CD4-positive, alpha-beta T cell treated with Interleukin-2 at 100 ng/mL for 4 hours (primary cell): ENCODE data around the gene PLCB4.
"Not testable (repeated sequence)": the region's sequence is repeated elsewhere in the genome, so short reads cannot be mapped to it uniquely, and the experiment has no call there.

Experiments
- DNase-seq: peaks from one replicate; pipeline ENCODE4 v3.0.0-alpha.2; 2020; ENCODE audit warnings: low spot score

The PLCB4 gene

DNA sequence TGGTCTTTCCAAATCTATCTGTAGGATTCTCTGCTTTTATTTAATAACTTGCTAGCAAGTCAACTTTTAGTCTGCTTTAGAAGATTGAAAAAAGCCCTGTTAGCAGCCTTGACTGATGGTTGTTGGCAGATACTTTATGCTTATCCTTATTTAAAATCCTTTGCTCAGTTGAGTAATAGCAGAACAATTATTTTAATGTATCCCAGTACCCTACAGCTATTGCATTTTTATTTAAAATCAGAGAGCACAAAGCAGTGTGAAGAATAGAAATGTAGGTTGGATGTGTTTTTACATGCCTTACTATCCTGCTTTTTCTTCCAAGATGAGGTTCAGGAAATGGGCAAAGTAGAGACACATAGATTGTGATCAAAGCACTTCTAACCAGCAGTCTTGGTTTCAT lies 298.4 kb downstream of the PLCB4 start:
- no peak for DNase-seq

DNA sequence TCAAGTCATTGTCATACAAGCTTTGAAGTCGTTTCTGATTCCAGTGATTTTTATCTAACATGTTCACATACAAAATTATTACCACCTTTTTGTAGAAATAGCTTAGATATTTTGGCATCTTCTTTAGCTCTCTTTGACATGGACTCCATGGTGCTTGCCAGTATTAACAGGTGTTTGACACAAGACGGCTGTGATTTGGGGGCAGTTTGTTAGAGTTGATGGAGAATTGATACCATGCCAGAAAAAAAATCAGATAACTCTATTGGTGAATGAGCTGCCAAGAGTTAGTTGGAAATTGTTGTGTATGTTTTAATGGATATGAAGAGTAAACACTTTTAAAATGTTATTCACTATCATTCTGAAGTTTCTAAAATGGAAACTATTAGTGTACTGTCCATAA lies 298.9 kb downstream of the PLCB4 start:
- no peak for DNase-seq

DNA sequence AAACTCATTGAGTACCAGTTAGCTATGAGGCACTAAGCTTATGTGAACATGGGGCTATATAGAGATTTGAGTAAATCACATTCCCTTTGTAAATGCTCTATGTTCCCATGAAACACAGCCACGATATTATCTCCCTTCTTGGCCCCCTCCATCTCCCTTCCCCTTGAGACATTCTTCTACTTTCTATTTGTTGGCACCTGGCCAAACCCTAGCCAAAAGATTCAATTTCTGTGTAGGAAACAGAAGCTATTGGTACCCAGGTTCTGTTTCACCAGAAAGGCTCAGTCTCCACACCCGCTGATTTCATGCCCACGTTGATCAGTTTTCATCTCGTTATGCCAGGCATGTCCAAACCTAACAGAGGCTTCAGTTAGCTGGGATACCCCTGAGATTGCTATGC lies 300.0 kb downstream of the PLCB4 start:
- DNase-seq, result no peak

DNA sequence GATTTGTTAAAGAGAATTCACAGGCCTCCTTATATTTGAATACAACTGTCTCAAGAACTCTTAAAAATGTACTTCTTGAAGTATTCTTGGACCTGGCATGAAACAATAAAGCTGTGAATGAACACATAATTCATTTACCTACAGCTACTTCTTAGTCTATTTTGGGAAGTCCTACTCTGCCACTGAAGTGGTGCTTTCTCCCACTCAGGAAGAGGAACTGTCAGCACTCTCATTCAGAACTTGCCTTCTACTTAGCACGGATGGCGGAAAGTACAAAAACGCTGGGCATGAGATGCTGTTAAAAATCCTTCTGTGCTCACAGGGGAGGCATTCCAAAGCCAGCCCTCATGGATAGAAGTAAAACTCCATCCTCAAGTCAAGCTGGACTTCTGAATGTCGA lies 300.7 kb downstream of the PLCB4 start:
- no peak for DNase-seq

DNA sequence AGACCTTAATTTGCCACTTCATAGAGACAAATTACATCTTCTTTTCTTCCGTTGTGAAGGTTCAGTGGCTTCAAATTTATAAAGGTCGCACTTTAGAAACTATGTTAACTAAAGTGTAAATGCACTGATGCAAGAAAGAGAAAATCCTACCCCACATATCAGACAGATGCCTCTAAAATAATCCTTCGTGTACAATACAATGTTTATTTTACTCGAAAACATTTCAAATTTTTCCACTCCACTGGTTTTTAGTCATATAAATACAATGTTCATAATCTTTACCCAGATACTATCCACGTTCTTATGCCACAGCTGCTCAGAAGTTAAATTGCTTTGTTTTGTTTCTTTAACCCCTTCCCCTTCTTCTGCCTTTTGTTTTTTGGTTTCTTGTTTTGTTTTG lies 305.2 kb downstream of the PLCB4 start:
- DNase-seq, result no peak

DNA sequence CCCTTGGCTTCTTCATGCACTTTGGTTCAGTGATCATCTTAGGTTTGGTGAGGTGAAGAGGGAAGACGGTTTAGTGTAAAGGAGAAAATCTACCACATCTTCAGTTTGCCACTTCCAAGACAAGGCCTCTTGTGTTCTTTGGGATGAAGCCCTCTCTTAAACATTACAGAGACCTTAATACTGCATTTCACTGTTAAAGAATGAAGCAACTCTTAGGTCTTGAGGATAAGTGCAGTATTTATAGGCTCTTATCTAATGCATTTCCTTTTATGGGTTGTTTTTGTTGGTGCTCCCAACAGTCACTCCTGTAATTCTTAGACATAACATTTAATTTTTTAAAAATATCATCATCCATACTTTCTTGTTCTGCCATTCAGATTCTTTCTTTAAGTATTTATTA lies 305.6 kb downstream of the PLCB4 start:
- no peak for DNase-seq

DNA sequence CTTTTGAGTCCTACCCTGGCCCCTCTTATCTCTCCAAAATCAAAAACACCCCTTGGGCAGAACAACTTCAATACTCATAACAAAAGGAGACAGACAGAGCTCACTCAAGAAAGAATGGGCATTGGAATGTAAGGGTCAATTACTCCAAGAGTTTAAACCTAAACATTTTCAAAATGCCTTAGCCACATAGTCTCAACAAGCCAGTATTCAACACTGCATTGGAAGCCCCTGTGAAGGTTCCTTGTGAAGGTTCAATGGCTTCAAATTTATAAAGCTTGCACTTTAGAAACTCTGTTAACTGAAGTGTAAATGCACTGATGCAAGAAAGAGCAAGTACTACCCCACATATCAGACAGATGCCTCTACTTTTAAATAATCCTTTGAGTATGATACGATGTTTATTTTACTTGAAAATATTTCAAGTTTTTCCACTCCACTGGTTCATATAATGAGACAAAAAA lies 306.4 kb downstream of the PLCB4 start:
- DNase-seq, result no peak

DNA sequence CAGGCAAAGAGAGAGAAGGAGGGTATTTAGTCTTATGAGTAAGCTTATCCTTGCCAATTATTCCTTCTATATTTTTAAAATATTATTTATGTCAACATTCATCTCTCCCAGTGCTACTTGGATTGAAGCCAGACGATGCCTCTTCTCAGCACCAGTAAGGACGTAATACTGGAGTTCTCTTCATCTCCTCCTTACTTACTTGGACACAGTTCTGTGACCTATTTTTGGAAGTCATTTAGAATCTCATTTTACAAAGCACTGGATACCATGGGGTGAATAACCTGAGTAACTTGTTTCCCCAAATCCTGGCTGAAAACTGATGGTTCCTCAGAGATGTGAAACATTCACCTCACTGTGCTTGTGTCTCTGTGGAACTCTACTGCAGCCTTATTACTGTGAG lies 308.1 kb downstream of the PLCB4 start:
- no peak for DNase-seq

DNA sequence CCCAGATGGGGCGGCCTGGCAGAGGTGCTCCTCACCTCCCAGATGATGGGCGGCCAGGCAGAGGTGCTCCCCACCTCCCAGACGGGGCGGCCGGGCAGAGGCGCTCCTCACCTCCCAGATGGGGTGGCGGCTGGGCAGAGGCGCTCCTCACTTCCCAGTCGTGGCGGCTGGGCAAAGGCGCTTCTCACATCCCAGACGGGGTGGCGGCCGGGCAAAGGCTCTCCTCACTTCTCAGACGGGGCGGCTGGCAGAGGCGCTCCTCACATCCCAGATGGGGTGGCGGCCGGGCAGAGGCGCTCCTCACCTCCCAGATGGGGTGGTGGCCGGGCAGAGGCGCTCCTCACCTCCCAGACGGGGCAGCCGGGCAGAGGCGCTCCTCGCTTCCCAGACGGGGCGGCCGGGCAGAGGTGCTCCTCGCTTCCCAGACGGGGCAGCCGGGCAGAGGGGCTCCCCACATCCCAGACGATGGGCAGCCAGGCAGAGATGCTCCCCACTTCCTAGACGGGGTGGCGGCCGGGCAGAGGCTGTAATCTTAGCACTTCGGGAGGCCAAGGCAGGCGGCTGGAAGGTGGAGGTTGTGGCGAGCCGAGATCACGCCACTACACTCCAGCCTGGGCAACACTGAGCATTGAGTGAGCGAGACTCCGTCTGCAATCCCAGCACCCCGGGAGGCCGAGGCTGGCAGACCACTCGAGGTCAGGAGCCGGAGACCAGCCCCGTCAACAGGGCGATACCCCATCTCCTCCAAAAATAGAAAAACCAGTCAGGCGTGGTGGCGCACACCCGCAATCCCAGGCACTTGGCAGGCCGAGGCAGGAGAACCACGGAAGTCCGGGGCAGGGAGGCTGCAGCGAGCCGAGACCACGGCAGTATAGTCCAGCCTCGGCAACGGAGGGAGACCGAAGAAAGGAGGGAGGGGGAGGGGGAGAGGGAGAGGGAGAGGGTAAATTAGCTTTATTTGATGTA lies 316.7 kb downstream of the PLCB4 start:
- DNase-seq, result not testable (repeated sequence)

DNA sequence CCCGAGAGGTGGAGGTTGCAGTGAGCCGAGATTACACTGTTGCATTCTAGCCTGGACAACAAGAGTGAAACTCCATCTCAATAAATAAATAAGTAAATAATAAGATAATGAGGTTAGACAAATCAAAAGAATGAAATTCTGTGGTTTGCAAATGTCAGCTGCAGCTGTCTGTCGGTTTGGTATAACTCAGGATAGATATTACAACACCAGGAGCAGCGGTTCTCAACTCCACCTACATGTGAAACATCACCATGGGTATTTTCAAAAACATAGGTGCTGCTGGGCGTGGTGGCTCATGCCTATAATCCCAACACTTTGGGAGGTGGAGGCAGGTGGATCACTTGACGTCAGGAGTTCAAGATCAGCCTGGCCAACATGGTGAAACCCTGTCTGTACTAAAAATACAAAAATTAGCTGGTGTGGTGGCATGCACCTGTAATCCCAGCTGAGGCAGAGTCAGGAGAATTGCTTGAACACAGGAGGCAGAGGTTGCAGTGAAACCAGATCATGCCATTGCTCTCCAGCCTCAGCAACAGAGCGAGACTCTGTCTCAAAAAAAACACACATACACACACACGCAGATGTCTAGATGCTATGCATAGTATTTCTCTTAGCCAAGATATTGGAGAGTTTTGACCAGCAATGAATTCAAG lies 319.4 kb downstream of the PLCB4 start:
- no peak for DNase-seq

DNA sequence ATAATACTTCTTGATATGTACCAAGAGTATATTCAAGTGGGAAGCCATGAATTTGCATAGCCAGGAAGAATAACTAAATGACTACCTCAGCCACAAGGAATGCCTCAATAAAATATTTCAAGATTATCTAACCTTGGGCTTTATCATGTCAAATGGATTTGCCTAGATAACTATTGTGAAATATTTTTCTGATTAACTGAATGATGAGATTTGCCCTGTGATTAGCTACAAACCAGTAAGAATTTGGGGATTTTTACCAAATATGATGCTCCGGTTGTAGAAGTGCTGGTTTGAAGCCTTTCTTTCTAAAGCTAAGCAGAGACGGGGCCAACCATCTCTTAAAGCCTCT lies 319.9 kb downstream of the PLCB4 start:
- DNase-seq, result no peak

DNA sequence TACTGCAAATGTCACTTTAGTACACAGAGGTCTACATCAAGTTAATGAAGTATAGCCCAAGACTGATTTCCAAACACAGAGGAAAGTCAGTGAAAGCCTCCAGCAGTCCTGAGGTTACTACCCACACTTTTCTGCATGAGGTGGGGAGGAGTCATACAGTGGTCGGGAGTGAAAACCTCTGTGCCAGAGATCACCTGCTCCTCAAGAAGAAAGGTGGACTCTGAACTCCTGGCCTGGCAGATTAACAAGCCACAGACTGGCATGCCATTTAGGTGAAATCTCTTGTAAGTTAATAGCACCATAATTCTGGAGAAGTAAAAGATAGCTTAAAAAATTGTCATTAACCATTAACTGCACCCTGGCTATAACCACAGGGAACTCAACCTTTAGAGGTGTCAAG lies 320.5 kb downstream of the PLCB4 start:
- DNase-seq, result no peak

DNA sequence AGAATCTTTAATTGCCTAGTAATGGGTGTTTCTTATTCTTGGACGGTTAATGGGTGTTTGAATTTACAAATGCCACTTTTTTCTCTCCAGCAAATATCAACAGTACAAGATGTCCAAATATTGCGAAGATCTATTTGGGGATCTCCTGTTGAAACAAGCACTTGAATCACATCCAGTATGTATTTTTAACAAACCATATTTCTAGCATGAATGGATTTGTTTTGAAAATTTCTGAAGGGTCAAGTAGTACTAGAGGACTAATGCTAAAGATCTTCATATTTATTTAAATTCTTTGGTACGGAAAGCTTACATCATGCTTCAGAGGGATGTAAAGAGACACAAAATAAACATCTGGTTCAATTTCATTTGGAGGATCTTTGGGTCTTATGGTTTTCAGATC lies 321.6 kb downstream of the PLCB4 start:
- DNase-seq, result no peak

DNA sequence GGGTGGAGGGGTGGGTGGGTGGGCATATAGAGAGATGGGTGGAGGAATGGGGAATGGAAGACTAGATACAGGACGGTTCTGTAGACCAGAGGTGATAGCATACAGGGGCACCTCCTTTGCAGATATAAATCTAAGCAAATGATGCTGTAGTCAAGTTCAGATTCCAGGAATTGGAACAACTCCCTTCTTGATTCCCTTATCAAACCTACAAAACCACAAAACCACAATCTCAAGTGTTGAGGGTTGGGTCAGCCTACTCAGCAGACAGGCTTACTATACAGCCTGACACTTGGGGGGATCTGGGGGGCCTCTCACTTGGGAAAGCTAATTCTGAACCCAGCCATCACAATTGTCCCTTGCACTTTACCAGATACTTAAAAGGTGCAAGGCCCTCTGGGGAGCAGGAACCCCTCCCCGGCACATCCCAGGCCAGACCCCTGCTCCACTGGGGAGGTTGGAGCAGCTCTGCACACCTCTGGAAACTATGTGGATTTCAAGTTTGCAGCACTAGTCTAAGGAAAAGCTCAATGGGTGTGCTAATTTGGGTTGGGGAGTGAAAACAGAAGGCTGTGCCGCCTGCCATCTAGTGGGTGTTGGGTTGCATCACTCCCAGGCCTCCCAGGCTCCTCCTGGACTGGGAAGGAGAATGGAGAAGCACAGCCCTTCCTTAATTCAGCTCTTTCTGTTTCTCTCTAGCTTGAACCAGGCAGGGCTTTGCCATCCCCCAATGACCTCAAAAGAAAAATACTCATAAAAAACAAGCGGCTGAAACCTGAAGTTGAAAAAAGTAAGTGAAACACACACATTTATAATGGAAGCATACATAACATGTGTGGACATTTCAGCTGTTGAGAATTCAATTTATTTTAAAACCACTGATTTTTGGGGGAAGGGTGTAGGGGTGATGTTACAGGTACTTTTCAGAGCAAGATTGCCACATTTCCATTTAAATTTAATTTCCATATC lies 324.3 kb downstream of the PLCB4 start:
- no peak for DNase-seq

DNA sequence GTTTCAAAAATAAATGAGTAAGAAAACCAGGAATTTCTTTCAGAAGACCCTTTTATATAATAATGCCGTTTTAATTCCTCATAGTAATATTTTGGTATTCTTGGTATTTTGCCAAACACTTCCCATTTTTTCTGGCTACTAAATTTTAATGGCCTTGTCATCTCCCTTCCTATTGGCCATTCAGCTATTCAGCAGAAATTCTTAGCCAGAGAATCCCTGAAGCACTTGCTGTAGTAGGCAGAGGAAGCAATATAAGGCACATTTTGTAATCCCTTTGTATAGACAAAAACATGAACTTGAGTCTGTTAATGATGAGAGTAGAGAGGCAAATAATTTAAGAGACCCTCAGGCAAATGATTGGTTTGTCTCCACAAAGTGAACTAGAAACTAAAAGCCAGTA lies 327.1 kb downstream of the PLCB4 start:
- DNase-seq, result no peak

DNA sequence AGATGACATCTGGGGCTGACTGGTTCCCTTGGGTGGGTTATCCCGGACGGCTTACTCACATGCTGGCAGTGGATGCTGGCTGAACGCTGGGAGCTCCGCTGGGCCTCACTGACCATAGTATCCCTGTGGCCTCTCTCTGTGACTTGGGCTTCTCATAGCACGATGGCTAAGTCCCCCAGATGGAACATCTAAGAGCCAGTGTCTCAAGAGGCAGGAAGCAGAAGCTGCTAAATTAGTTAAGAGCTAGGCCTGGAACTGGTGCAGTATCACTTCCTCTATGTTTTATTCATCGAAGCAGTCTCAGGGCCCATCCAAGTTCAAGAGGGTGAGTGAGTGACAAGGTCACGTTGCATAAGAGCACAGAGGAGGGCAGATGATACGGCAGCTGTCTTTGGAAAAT lies 329.0 kb downstream of the PLCB4 start:
- no peak for DNase-seq

DNA sequence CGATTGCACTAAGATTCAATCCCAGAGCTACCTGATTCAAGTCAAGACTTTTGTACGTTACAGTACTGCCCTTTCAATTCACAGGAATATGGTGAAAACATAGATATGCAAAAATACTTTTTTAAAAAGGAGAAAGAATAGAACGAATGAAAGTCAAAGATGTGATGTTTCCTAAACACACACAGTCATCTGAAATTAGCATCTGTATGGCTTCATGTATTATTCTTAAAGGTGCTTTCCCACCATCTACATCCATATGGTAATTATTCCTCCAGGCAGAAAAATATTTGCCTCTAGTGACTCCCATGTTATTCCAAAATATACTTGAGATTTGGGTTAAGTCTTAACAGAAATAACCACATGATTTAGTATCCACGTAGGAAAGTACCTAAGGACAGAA lies 330.0 kb downstream of the PLCB4 start:
- no peak for DNase-seq

DNA sequence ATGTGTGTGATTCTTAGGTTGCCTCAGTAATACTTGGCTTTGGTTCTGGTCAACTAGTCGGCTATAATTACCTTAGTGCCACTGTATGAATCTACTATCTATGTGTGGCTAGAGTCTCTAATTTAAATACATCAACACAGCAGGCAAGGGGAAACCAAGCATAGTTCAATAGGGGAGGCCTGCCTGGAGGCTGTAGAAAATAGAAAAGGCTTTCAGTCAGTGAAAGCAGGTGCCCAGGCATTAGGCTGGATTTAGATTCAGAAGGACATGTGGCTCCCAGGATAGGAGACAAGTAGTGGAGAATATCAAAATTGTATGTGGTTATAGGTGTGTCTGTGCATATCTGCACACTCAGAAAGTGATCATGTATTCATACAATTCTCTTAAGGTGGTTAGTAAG lies 330.4 kb downstream of the PLCB4 start:
- DNase-seq, result no peak

DNA sequence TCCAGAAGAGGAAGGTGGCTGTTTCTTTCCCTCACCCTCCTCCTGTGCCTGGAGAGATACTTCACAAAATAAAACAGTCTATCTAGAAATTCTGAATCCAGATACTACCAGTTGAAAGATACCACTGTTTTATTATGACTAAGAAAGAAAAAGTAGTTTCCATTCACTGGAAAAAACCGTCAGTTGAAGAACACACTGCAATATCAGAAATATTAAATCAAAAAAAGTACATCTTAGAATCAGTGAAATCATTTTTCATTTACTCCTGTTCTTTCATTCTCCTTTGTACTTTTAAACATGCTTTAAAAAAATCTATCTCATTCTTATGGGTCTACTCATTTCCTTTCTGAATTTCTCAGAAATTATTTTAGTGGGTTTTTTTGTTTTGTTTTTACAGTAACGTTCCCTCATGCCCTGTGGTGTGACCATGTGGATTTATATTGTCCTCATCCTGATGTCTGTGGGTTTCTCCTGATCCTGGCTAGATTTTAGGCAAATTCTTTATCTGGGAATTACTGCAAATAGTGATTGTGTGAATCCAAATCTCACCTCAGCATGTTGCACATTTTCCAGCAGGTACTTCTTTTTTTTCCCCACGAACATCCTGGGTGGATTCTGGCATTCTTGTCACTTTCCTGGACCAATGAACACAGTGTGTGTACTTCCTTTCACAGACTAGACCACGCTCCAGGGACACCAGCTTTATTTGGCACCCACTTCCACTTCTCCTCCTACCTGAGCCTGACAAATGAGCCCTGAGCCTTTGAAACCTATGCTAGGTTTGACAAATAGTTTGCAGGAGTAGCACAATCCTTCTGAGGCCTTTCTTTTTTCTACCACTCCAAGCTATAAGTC lies 331.5 kb downstream of the PLCB4 start:
- no peak for DNase-seq

DNA sequence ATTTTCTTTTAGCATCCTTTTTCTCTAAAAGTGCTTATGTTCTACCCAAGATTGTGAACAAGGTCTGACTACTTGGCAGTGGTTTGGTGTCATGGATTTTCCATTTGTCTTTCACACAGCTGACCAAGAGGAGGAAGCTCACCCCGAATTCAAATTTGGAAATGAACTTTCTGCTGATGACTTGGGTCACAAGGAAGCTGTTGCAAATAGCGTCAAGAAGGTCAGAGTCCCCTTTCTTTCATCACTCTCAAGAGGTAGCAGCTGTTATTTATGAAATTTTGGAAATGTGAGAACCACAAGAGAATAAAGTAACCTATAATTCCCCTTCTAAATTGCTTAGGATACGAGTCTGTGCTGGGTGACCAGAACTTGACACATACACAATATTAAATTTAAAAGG lies 332.5 kb downstream of the PLCB4 start:
- DNase-seq, result no peak

DNA sequence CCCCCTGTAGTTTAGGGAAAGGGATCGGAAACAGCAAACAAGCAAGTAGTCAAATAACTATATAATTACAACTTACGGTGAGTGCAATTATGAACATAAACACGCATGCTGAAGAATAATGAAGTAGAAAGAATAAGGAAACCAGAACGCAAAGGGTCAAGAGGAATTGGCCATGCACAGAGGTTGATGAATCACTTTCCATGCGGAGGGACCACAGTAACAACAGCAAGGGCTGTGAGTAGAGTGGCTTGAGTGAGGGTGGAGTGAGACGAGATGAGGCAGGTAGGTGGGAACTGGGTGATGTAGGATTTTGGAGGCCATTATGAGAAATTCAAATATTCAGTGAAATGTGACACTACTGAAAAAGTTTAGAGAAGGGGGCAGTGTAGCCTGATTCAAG lies 333.3 kb downstream of the PLCB4 start:
- DNase-seq, result no peak

DNA sequence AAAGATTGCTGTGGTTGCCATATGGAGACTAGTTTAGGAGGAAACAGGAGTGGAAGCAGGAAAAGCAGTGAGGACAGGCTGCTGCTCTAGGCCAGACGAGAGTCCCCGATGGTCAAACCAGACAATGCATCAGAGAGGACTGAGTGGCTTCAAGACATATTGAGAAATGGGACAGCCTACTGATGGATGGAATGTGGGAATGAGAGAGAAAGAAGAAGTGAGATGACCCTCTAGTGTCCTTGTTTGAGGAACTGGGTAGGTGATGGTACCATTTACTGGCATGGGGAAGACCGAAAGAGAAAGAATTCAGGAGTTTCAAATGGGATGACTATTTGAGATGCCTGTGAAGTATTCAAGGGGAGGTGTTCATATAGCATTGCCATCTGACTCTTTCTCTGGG lies 333.7 kb downstream of the PLCB4 start:
- DNase-seq, result no peak
